SH-SY5Y (cell line): ENCODE data around the gene LHX3.

Experiments
- GATA2 ChIP-seq: IDR thresholded peaks from 2 replicates; pipeline ENCODE4 v1.6.1; 2011; ENCODE audit warnings: mild to moderate bottlenecking, low read depth, low read length
- GATA3 ChIP-seq: IDR thresholded peaks from 2 replicates; pipeline ENCODE4 v1.6.1; 2011; ENCODE audit warnings: low read depth, mild to moderate bottlenecking, low read length, moderate library complexity

- TF ChIP-seq GATA2: no peak
- TF ChIP-seq GATA3: no peak
These were observed 6.1 kb upstream of the LHX3 start for GRCh38 chr9:136211006-136211405.
